GM23338 (cell line): ENCODE data around the gene UBXN11. TPM values are rescaled to one million over a fixed set of nuclear protein-coding genes. Genes with fewer than 3 reads are reported as not detected.

Experiments used
- ATAC-seq: fragments of 200-7000 bp; cut with Tn5 transposase; 3 replicates; pipeline ENCODE4 v1.9.1; 2020
- DNase-seq: peaks from one replicate; pipeline ENCODE4 v3.0.0-alpha.2; 2015; ENCODE audit warnings: low spot score
- H2AFZ ChIP-seq: fragments of 200-600 bp; sonication (generic); 2 replicates; pipeline ENCODE4 v1.8.0; 2016; ENCODE audit warnings: antibody characterized with exemption, mild to moderate bottlenecking, moderate library complexity
- H3F3A ChIP-seq: fragments of 200-600 bp; sonication (generic); replicated peaks from 2 replicates; pipeline ENCODE4 v1.8.0; 2017; ENCODE audit warnings: antibody characterized with exemption, mixed run types, low read depth
- H3K27ac ChIP-seq: fragments of 200-600 bp; sonication (generic); 2 replicates; pipeline ENCODE4 v1.6.1; 2016; ENCODE audit warnings: low read depth
- H3K27me3 ChIP-seq: fragments of 200-600 bp; sonication (generic); 2 replicates; pipeline ENCODE4 v1.8.0; 2016; ENCODE audit warnings: mild to moderate bottlenecking, mixed run types, moderate library complexity; ENCODE audit not compliant: insufficient read depth
- H3K36me3 ChIP-seq: fragments of 200-600 bp; sonication (generic); 2 replicates; pipeline ENCODE4 v1.8.0; 2016; ENCODE audit warnings: mild to moderate bottlenecking; ENCODE audit not compliant: insufficient read depth
- H3K4me1 ChIP-seq: fragments of 200-600 bp; sonication (generic); 2 replicates; pipeline ENCODE4 v1.8.0; 2016; ENCODE audit warnings: mild to moderate bottlenecking, moderate library complexity; ENCODE audit not compliant: insufficient read depth
- H3K4me2 ChIP-seq: fragments of 200-600 bp; sonication (generic); 2 replicates; pipeline ENCODE4 v1.7.1; 2017; ENCODE audit warnings: mixed run types
- H3K4me3 ChIP-seq: fragments of 200-600 bp; sonication (generic); 2 replicates; pipeline ENCODE4 v1.6.1; 2016; ENCODE audit warnings: mixed run types
- H3K79me2 ChIP-seq: fragments of 200-600 bp; sonication (generic); replicated peaks from 2 replicates; pipeline ENCODE4 v1.8.0; 2017; ENCODE audit warnings: mild to moderate bottlenecking; ENCODE audit not compliant: insufficient read depth
- H3K9me2 ChIP-seq: fragments of 200-600 bp; sonication (generic); 2 replicates; pipeline ENCODE4 v1.8.0; 2017; ENCODE audit not compliant: insufficient read depth
- H4K20me1 ChIP-seq: fragments of 200-600 bp; sonication (generic); replicated peaks from 2 replicates; pipeline ENCODE4 v1.8.0; 2017; ENCODE audit warnings: mild to moderate bottlenecking; ENCODE audit not compliant: insufficient read depth
- H3K27ac Mint-ChIP-seq: 2 replicates; pipeline ENCODE4 v1.8.0; 2020; ENCODE audit warnings: inconsistent platforms, mild to moderate bottlenecking, moderate library complexity, mixed read lengths
- H3K27me3 Mint-ChIP-seq: 3 replicates; pipeline ENCODE4 v1.8.0; 2022; ENCODE audit warnings: low read depth, mild to moderate bottlenecking, moderate library complexity, mixed read lengths, inconsistent platforms; ENCODE audit not compliant: insufficient read depth, poor library complexity
- H3K36me3 Mint-ChIP-seq: 3 replicates; pipeline ENCODE4 v1.8.0; 2021; ENCODE audit warnings: low read depth, mild to moderate bottlenecking, inconsistent platforms, moderate library complexity, mixed read lengths
- H3K4me1 Mint-ChIP-seq: 3 replicates; pipeline ENCODE4 v1.8.0; 2020; ENCODE audit warnings: mild to moderate bottlenecking, inconsistent platforms, mixed read lengths
- H3K4me3 Mint-ChIP-seq: 3 replicates; pipeline ENCODE4 v1.8.0; 2021; ENCODE audit warnings: moderate library complexity, mild to moderate bottlenecking, inconsistent platforms, mixed read lengths
- H3K9me3 Mint-ChIP-seq: 3 replicates; pipeline ENCODE4 v1.8.0; 2020; ENCODE audit warnings: moderate library complexity, mild to moderate bottlenecking, inconsistent platforms, mixed read lengths
- CREB1 ChIP-seq: fragments of 250-450 bp; sonication (Bioruptor Pico); IDR thresholded peaks from 2 replicates; pipeline ENCODE4 v1.5.0; 2020; ENCODE audit warnings: low read depth, mild to moderate bottlenecking, moderate library complexity
- EZH2 ChIP-seq: fragments of 200-600 bp; sonication (generic); IDR thresholded peaks from one replicate; pipeline ENCODE4 v1.8.0; 2017; ENCODE audit warnings: antibody characterized with exemption, mild to moderate bottlenecking, low read depth; ENCODE audit not compliant: unreplicated experiment
- EZH2phosphoT487 ChIP-seq: fragments of 200-600 bp; sonication (generic); IDR thresholded peaks from one replicate; pipeline ENCODE4 v1.8.1; 2018; ENCODE audit warnings: antibody characterized with exemption; ENCODE audit not compliant: unreplicated experiment
- JUNB ChIP-seq: IDR thresholded peaks from one replicate; pipeline ENCODE4 v1.6.1; 2016; ENCODE audit warnings: antibody characterized with exemption; ENCODE audit not compliant: unreplicated experiment
- NANOG ChIP-seq: IDR thresholded peaks from 2 replicates; pipeline ENCODE4 v1.6.1; 2016; ENCODE audit warnings: antibody characterized with exemption, borderline replicate concordance
- POLR2AphosphoS5 ChIP-seq: IDR thresholded peaks from 2 replicates; pipeline ENCODE4 v1.6.1; 2016; ENCODE audit warnings: antibody characterized with exemption, low read depth
- REST ChIP-seq: IDR thresholded peaks from one replicate; pipeline ENCODE4 v1.6.1; 2018; ENCODE audit warnings: antibody characterized with exemption; ENCODE audit not compliant: unreplicated experiment
- STAT1 ChIP-seq: IDR thresholded peaks from one replicate; pipeline ENCODE4 v1.6.1; 2016; ENCODE audit warnings: antibody characterized with exemption; ENCODE audit not compliant: unreplicated experiment
- ZNF114 ChIP-seq: fragments of 250-450 bp; sonication (Bioruptor Pico); IDR thresholded peaks from 2 replicates; pipeline ENCODE4 v1.5.0; 2020; ENCODE audit warnings: mild to moderate bottlenecking, moderate library complexity
- ZNF331 ChIP-seq: fragments of 250-450 bp; sonication (Bioruptor Pico); IDR thresholded peaks from 2 replicates; pipeline ENCODE4 v1.5.0; 2020; ENCODE audit warnings: low read depth, mild to moderate bottlenecking, moderate library complexity
- ZNF462 ChIP-seq: fragments of 250-450 bp; sonication (Bioruptor Pico); IDR thresholded peaks from 2 replicates; pipeline ENCODE4 v1.5.0; 2020; ENCODE audit warnings: mild to moderate bottlenecking, moderate library complexity
- polyA plus RNA-seq: library from polyadenylated mRNA; unstranded; fragments of >200 nt; fragmentation: Nextera tagmentation; extraction: Ambion mirVana; gene quantifications from 2 replicates; pipeline ENCODE4 v1.2.1, GENCODE V29; 2016
- total RNA-seq: library from RNA; depleted of rRNA; stranded (reverse); fragments of >200 nt; shearing (Covaris generic); gene quantifications from 2 replicates; pipeline ENCODE4 v1.2.3, GENCODE V29; 2014
- TF ChIP-seq, protein P1 (sequence below): IDR thresholded peaks from 2 replicates; pipeline ENCODE4 v1.6.1; 2016; ENCODE audit warnings: antibody characterized with exemption
- TF ChIP-seq, protein P2 (sequence below), 2 experiments: fragments of 200-600 bp in 1 of 2; sonication (generic) in 1 of 2; conservative IDR thresholded peaks; 2 replicates each; pipeline versions ENCODE4 v1.5.1 to v1.6.1; 2016 to 2017; ENCODE audit warnings: antibody characterized with exemption in 2 of 2, low read depth in 2 of 2, mild to moderate bottlenecking in 2 of 2, moderate library complexity in 1 of 2

UBXN11 gene
- total and polyA plus RNA-seq, 2 experiments from 2014 or later = 8.0 to 8.3 TPM

DNA sequence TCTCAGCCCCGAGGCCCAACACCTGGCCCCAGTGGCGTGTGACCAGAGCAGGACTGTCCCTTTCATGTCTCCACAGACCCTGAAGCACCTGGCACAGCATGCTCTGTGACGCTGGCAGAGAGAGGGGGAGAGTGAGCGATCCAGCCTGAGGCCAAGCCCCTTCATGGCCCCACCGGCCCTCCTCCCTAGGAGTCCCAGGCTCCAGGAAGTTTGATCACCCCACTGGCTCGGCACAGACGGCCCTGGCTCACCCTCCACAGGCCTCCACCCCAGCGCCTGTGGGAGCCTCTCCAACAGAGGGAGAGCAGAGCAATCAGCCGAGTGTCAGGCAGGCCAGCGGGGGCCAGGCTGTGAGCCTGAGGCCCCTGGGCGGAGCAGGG, 15.6 kb downstream of the UBXN11 start:
- Histone ChIP-seq H2AFZ (0 out of 2 replicates have a peak overlapping the region, but pooled peaks have one; percentile 23), H3F3A (no peaks in the 10 kb centered on the region), H3K36me3 (no peaks in the 10 kb centered on the region), H3K4me2 (no peak overlapping the region), H4K20me1 (0 out of 2 replicates have a peak, but pooled peaks cover 3% of the 10 kb centered on the region), H3K79me2 (no peaks in the 10 kb centered on the region), H3K27ac (no peak overlapping the region), H3K4me3 (no peak overlapping the region), H3K4me1 (peaks cover 4% of the 10 kb centered on the region; the same call in 1 of the 2 replicates), H3K9me2 (no peaks in the 10 kb centered on the region), H3K27me3 (no peaks in the 10 kb centered on the region)
- no peaks in the 10 kb centered on the region; the same call in 2 of the 3 replicates for H3K36me3 Mint-ChIP-seq
- H3K4me3 Mint-ChIP-seq = 0 out of 3 replicates have a peak overlapping the region, but pooled peaks have one; percentile 21
- peaks cover 26% of the 10 kb centered on the region for H3K4me1 Mint-ChIP-seq
- DNase-seq = no peak
- peak; percentile 42 for ATAC-seq
- 0 out of 2 replicates have a peak overlapping the region, but pooled peaks have one; percentile 31 for H3K27ac Mint-ChIP-seq
- H3K27me3 Mint-ChIP-seq = peaks cover 3% of the 10 kb centered on the region
- TF ChIP-seq JUNB (no peak), EZH2 (no peak), CREB1 (CRISPR knock-in tag) (no peak), EZH2phosphoT487 (no peak), ZNF462 (CRISPR knock-in tag) (no peak), ZNF114 (no peak), POLR2AphosphoS5 (no peak), NANOG (no peak), ZNF331 (CRISPR knock-in tag) (no peak), REST (no peak), STAT1 (no peak)
- TF ChIP-seq, protein P1, sequence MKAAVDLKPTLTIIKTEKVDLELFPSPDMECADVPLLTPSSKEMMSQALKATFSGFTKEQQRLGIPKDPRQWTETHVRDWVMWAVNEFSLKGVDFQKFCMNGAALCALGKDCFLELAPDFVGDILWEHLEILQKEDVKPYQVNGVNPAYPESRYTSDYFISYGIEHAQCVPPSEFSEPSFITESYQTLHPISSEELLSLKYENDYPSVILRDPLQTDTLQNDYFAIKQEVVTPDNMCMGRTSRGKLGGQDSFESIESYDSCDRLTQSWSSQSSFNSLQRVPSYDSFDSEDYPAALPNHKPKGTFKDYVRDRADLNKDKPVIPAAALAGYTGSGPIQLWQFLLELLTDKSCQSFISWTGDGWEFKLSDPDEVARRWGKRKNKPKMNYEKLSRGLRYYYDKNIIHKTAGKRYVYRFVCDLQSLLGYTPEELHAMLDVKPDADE = no peak
- TF ChIP-seq, protein P2, sequence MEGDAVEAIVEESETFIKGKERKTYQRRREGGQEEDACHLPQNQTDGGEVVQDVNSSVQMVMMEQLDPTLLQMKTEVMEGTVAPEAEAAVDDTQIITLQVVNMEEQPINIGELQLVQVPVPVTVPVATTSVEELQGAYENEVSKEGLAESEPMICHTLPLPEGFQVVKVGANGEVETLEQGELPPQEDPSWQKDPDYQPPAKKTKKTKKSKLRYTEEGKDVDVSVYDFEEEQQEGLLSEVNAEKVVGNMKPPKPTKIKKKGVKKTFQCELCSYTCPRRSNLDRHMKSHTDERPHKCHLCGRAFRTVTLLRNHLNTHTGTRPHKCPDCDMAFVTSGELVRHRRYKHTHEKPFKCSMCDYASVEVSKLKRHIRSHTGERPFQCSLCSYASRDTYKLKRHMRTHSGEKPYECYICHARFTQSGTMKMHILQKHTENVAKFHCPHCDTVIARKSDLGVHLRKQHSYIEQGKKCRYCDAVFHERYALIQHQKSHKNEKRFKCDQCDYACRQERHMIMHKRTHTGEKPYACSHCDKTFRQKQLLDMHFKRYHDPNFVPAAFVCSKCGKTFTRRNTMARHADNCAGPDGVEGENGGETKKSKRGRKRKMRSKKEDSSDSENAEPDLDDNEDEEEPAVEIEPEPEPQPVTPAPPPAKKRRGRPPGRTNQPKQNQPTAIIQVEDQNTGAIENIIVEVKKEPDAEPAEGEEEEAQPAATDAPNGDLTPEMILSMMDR (conservative IDR thresholded peaks at IDR 0.05; ENCODE audit: low read depth in 2 of 2) = no peak
- H3K9me3 Mint-ChIP-seq = no peaks in the 10 kb centered on the region
